ENCODE measurements around the gene TPCN2. TPM values are rescaled to one million over a fixed set of nuclear protein-coding genes. Genes with fewer than 3 reads are reported as not detected.

TPCN2 gene
- total and polyA plus RNA-seq, 7 experiments from 2014 or later: 3.3 to 29.4 (median 21.2) TPM

DNA sequence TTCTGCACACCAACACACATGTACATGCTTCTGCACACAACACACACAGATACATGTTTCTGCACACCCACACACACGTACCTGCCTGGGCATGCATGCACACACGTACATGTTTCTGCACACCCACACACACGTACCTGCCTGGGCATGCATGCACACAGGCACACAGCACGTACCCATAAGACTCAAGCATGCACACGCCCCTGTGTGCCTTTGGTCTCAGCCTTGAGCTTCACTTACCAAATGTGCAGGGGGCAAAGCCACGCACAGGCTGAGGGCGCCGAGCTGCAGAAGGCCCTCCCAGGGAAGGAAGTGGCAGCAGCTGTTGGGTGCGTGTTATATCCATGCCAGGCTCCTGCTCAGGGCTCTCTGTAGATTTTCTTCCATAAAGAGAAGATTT is 72.3 kb downstream of the TPCN2 start:
- H3K27me3 Mint-ChIP-seq: no peaks in the 10 kb centered on the region
- intact Hi-C loops (cut with micrococcal nuclease): loop anchor here in 1 of 2 donors (5.0 kb wide), 2 partner anchors 91 to 521 kb away; partner anchors contain the start of gene CCND1
- CTCF ChIA-PET: no interaction called here

DNA sequence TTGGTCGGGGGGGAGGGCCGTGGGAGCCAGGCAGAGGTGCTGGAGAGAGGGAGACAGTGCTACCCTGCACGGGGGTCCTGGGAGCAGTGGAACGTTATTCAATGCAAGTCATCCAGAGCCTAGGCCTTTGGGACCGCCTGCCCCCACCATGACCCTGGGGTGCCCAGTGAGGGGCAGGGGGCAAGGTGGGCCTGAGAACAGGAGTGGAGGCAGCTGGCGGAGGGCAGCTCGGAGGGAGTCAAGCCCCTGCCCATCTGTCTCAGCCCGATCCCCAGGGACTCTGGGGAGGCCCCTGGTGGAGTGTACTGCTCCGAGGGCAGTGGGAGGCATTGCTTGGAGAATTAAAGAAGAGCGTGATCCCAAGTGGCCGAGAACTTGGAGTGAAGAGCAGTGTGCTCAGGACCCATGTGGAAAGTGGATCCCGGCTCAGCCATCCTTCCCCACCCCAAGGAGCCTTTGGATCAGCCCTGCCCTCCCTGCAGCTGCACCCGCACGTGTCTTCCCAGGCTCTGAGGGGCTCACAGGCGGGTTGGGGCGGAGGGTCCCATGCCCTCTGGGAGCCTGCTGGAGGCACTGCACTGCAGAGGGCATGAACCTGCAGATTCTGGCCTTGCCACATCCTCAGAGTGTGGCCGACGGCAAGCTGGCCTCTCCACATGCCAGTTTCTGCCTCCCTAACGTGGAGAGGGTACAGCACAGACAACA is 73.0 kb downstream of the TPCN2 start:
- Mint-ChIP-seq H3K36me3 (peaks cover 0 to 6% (median 0%) of the 10 kb centered on the region in 5 donors), H3K4me3 (peak overlapping the region in 7 of 10 donors; percentile 5 to 86 (median 78)), H3K4me1 (peaks cover 24 to 58% (median 40%) of the 10 kb centered on the region in 7 donors), H3K9me3 (peaks cover 0 to 7% (median 0%) of the 10 kb centered on the region in 11 donors), H3K27me3 (no peaks in the 10 kb centered on the region), H3K27ac (peak overlapping the region; percentile 72 to 94 (median 88))
- no peaks in the 10 kb centered on the region for H3K27me3 ChIP-seq (ENCODE audit: control insufficient read depth in 2 of 2, insufficient read depth in 2 of 2, low read length in 2 of 2)
- intact Hi-C loops (cut with micrococcal nuclease): loop anchor here in 1 of 2 donors (2.0 to 5.0 kb wide), 3 partner anchors 91 to 521 kb away; partner anchors contain the start of gene CCND1
- H3K36me3 ChIP-seq (ENCODE audit: control insufficient read depth in 2 of 3, insufficient read depth in 3 of 3, low read length in 3 of 3): no peaks in the 10 kb centered on the region
- H3K4me3 ChIP-seq (ENCODE audit: low read length): no peak overlapping the region
- no peak for DNase-seq
- H3K4me1 ChIP-seq (ENCODE audit: control insufficient read depth in 2 of 2, insufficient read depth in 2 of 2, low read length in 2 of 2): peaks cover 4 to 42% of the 10 kb centered on the region in 2 donors
- ChIA-PET CTCF (no interaction called here), POLR2A (no interaction called here)
- no peaks in the 10 kb centered on the region for H3K9me3 ChIP-seq (ENCODE audit: control insufficient read depth in 2 of 3, low read length in 3 of 3)
- peak overlapping the region; percentile 76 for H3K27ac ChIP-seq (ENCODE audit: low read depth, low read length)
- no peak for ATAC-seq

More for the DNA sequence above, 72.3 kb downstream of the TPCN2 start:
- Mint-ChIP-seq H3K9me3 (peaks cover 0 to 7% (median 0%) of the 10 kb centered on the region in 11 donors), H3K27ac (peak overlapping the region in 8 of 9 donors; percentile 45 to 91 (median 84)), H3K4me1 (peaks cover 24 to 58% (median 40%) of the 10 kb centered on the region in 7 donors), H3K4me3 (peak overlapping the region in 6 of 10 donors; percentile 15 to 86 (median 51)), H3K36me3 (peaks cover 0 to 6% (median 0%) of the 10 kb centered on the region in 5 donors)
- Histone ChIP-seq H3K4me1 (ENCODE audit: control insufficient read depth in 2 of 2, insufficient read depth in 2 of 2, low read length in 2 of 2) (peaks cover 4 to 42% of the 10 kb centered on the region in 2 donors), H3K36me3 (ENCODE audit: control insufficient read depth in 2 of 3, insufficient read depth in 3 of 3, low read length in 3 of 3) (no peaks in the 10 kb centered on the region), H3K27ac (ENCODE audit: low read depth, low read length) (no peak overlapping the region), H3K9me3 (ENCODE audit: control insufficient read depth in 2 of 3, low read length in 3 of 3) (no peaks in the 10 kb centered on the region), H3K4me3 (ENCODE audit: low read length) (no peak overlapping the region), H3K27me3 (ENCODE audit: control insufficient read depth in 2 of 2, insufficient read depth in 2 of 2, low read length in 2 of 2) (no peaks in the 10 kb centered on the region)
- DNase-seq: peak in 1 of 9 donors; percentile 24
- POLR2A ChIA-PET: no interaction called here
- ATAC-seq: no peak

DNA sequence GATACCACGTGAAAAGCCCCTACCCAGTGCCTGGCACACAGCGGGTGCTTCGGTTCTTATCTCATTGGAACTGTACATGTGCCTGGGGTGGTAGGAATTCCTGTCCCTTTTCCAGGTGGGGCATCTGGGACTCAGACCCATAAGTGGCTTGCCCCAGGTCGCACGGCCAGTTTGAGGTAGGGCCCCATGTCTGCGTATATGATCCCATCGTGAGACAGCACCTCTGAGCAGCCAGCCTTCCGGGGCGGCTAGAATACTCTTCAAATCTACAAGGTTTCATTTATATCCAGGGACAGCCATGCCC is 73.5 kb downstream of the TPCN2 start:
- no peaks in the 10 kb centered on the region for H3K27me3 ChIP-seq (ENCODE audit: control insufficient read depth in 2 of 2, insufficient read depth in 2 of 2, low read length in 2 of 2)
- H3K27ac Mint-ChIP-seq: peak overlapping the region; percentile 80 to 94 (median 88)
- peaks cover 24 to 57% (median 40%) of the 10 kb centered on the region in 7 donors for H3K4me1 Mint-ChIP-seq
- intact Hi-C loops (cut with micrococcal nuclease): loop anchor here in 1 of 2 donors (2.0 to 5.0 kb wide), 3 partner anchors 90 to 520 kb away; partner anchors contain the start of gene CCND1
- H3K4me1 ChIP-seq (ENCODE audit: control insufficient read depth in 2 of 2, insufficient read depth in 2 of 2, low read length in 2 of 2): peaks cover 4 to 42% of the 10 kb centered on the region in 2 donors
- peak overlapping the region in 8 of 10 donors; percentile 57 to 86 (median 80) for H3K4me3 Mint-ChIP-seq
- H3K27ac ChIP-seq (ENCODE audit: low read depth, low read length): peak overlapping the region; percentile 76
- no peaks in the 10 kb centered on the region for H3K27me3 Mint-ChIP-seq
- CTCF ChIA-PET: no interaction called here
- H3K9me3 ChIP-seq (ENCODE audit: control insufficient read depth in 2 of 3, low read length in 3 of 3): no peaks in the 10 kb centered on the region
- H3K36me3 Mint-ChIP-seq: peaks cover 0 to 6% (median 0%) of the 10 kb centered on the region in 5 donors
- DNase-seq (no peak), ATAC-seq (no peak)
- H3K36me3 ChIP-seq (ENCODE audit: control insufficient read depth in 2 of 3, insufficient read depth in 3 of 3, low read length in 3 of 3): no peaks in the 10 kb centered on the region
- peaks cover 0 to 7% (median 0%) of the 10 kb centered on the region in 11 donors for H3K9me3 Mint-ChIP-seq
- POLR2A ChIA-PET: no interaction called here
- H3K4me3 ChIP-seq (ENCODE audit: low read length): no peak overlapping the region

DNA sequence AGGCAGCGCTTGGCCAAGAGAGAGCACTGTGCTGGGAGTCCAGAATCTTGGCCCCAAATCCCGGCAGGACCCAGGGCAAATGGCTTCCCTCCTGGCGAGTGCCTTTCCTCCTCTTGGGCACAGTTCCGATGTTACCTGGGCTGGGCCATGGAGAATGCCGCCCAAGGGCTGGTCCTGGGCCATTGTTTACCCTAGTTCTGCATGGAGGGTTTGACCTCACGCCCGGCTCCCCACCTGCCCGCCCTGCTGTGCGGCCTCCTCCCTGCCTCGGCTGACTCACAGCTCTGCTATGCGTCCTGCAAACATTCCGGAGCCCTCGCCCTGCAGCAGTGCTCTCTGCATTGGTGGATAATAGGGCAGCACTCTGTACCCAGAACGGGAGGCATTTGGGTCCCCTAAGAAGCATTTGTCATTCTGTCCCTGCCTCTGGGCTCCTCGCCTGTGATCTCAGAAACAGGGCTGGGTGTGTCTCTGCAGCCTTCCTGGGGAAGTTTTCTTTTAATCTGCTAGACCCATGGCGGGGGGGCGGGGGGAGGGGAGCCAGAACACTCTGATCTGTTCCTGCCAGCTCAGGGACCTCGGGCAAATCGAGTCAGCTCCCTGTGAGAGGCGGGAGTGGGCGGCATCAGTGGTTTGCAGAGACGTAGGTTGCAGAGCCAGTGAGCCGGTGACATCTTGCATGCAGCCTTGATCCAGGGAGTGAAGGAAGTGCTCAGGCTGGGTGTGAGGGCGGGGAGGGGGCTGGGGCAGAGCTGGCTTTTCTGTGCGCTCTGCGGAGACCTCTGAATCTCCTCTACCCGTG is 74.1 kb downstream of the TPCN2 start:
- peaks cover 24 to 57% (median 40%) of the 10 kb centered on the region in 7 donors for H3K4me1 Mint-ChIP-seq
- Histone ChIP-seq H3K36me3 (ENCODE audit: control insufficient read depth in 2 of 3, insufficient read depth in 3 of 3, low read length in 3 of 3) (no peaks in the 10 kb centered on the region), H3K27ac (ENCODE audit: low read depth, low read length) (peak overlapping the region; percentile 76), H3K4me1 (ENCODE audit: control insufficient read depth in 2 of 2, insufficient read depth in 2 of 2, low read length in 2 of 2) (peaks cover 4 to 42% of the 10 kb centered on the region in 2 donors), H3K9me3 (ENCODE audit: control insufficient read depth in 2 of 3, low read length in 3 of 3) (no peaks in the 10 kb centered on the region), H3K4me3 (ENCODE audit: low read length) (peak overlapping the region; percentile 53), H3K27me3 (ENCODE audit: control insufficient read depth in 2 of 2, insufficient read depth in 2 of 2, low read length in 2 of 2) (no peaks in the 10 kb centered on the region)
- POLR2A ChIA-PET: interaction anchor here (0.6 to 0.9 kb wide), 2 partner anchors 12 to 23 kb away, joined by 3 to 4 read pairs; no protein-coding TSS in a partner anchor
- CTCF ChIA-PET: no interaction called here
- H3K9me3 Mint-ChIP-seq: peaks cover 0 to 7% (median 0%) of the 10 kb centered on the region in 11 donors
- intact Hi-C loops (cut with micrococcal nuclease): loop anchor here in 1 of 2 donors (1.0 to 5.0 kb wide), 6 partner anchors 22 to 519 kb away; partner anchors contain the start of genes CCND1 and TPCN2
- peak overlapping the region; percentile 80 to 94 (median 88) for H3K27ac Mint-ChIP-seq
- H3K4me3 Mint-ChIP-seq: peak overlapping the region; percentile 69 to 86 (median 81)
- DNase-seq: peak in 8 of 9 donors; percentile 51 to 78 (median 60)
- no peaks in the 10 kb centered on the region for H3K27me3 Mint-ChIP-seq
- peaks cover 0 to 6% (median 0%) of the 10 kb centered on the region in 5 donors for H3K36me3 Mint-ChIP-seq
- peak; percentile 85 for ATAC-seq

DNA sequence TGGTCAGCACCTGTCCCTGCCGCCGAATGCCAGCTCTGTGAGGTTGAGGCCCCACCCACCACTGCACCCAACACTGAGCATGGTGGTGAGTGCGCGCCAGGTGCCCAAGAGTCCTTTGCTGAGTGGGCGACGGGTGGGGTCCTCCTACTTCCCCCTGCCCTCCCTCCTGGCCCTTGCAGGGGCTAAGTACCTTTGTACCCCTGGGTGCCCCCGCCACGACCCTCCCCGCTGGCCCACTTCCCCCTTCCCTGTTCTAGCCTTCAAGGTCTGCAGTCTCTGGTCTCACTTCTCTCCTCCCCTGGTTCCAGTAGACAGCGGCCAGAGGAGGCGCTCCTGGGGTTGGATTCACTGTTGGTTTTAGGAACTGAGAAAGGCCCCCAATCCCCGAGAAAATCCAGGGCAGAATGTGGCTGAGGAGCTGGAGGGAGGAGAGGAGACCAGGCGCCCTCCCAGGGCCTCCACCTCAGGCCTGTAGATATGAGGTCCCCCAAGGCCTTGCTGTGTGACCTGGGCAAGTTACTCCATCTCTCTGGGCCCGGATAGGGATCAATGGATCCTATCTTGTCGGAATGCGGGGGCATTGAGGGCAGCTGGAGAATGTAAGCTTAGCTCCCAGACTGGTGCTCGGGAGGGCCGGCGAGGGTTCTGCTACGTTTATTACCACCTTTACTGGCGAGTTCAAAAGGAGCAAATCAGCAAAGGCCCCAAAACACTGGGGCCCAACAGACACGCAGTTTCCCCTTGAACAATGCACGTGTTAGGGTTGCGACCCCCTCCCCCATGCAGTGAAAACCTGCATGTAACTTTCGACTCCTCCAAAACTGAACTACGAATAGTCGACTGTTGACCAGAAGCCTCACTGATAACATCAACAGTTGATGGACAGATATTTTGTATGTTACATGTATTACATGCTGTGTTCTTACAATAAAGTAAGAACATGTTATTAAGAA is 75.1 kb downstream of the TPCN2 start:
- H3K36me3 Mint-ChIP-seq: peaks cover 0 to 6% (median under 1%) of the 10 kb centered on the region in 5 donors
- H3K4me1 ChIP-seq (ENCODE audit: control insufficient read depth in 2 of 2, insufficient read depth in 2 of 2, low read length in 2 of 2): peaks cover 4 to 42% of the 10 kb centered on the region in 2 donors
- peak overlapping the region; percentile 49 to 86 (median 81) for H3K4me3 Mint-ChIP-seq
- DNase-seq (peak in 2 of 9 donors; percentile 10 to 18), ATAC-seq (peak; percentile 19)
- peak overlapping the region; percentile 76 for H3K27ac ChIP-seq (ENCODE audit: low read depth, low read length)
- H3K9me3 ChIP-seq (ENCODE audit: control insufficient read depth in 2 of 3, low read length in 3 of 3): peaks cover 0 to 3% (median 0%) of the 10 kb centered on the region in 3 experiments
- CTCF ChIA-PET: interaction anchor here (0.5 to 0.7 kb wide), 3 partner anchors 18 to 512 kb away, joined by 3 to 4 read pairs (median 3); no protein-coding TSS in a partner anchor
- intact Hi-C loops (cut with micrococcal nuclease): loop anchor here in 1 of 2 donors (1.0 to 5.0 kb wide), 6 partner anchors 23 to 518 kb away; partner anchors contain the start of genes CCND1 and TPCN2
- H3K9me3 Mint-ChIP-seq: peaks cover 0 to 14% (median 5%) of the 10 kb centered on the region in 11 donors
- peak overlapping the region; percentile 53 for H3K4me3 ChIP-seq (ENCODE audit: low read length)
- no peaks in the 10 kb centered on the region for H3K36me3 ChIP-seq (ENCODE audit: control insufficient read depth in 2 of 3, insufficient read depth in 3 of 3, low read length in 3 of 3)
- peak overlapping the region; percentile 52 to 94 (median 88) for H3K27ac Mint-ChIP-seq
- H3K4me1 Mint-ChIP-seq: peaks cover 24 to 58% (median 40%) of the 10 kb centered on the region in 7 donors
- no peaks in the 10 kb centered on the region for H3K27me3 ChIP-seq (ENCODE audit: control insufficient read depth in 2 of 2, insufficient read depth in 2 of 2, low read length in 2 of 2)
- no peaks in the 10 kb centered on the region for H3K27me3 Mint-ChIP-seq
- POLR2A ChIA-PET: interaction anchor here (0.7 to 0.9 kb wide), 2 partner anchors 8 to 13 kb away, joined by 3 to 4 read pairs; no protein-coding TSS in a partner anchor

Measured in naive thymus-derived CD4-positive, alpha-beta T cell (primary cell).